Endothelial cell of umbilical vein (primary cell): ENCODE results near the gene RCOR1. TPM values are rescaled to one million over a fixed set of nuclear protein-coding genes. Genes with fewer than 3 reads are reported as not detected.
A peak's percentile ranks its signal among the peaks of the same experiment; 100 is the strongest.

Experiments used
- BruUV-seq: library from RNA; stranded (reverse); fragments of 400-500 nt; replicated peaks from 2 replicates; lab custom pipeline; 2021; lab: Mats Ljungman, UMichigan
- CTCF ChIA-PET: fragments of 300-600, 350-600 bp; sonication (Branson Sonifier 250); formaldehyde crosslinking; loops from one replicate; lab custom pipeline; 2021; ENCODE audit warnings: antibody characterized with exemption, inconsistent platforms; lab: Charles Lee
- POLR2A ChIA-PET: fragments of 300-600, 350-600 bp; sonication (Branson Sonifier 250); formaldehyde crosslinking; loops from one replicate; lab custom pipeline; 2021; ENCODE audit warnings: antibody characterized with exemption, inconsistent platforms; lab: Charles Lee
- DNase-seq: peaks from one replicate; pipeline ENCODE4 v3.0.0-alpha.2; 2011; ENCODE audit warnings: low read depth, low spot score
- FAIRE-seq: peaks from 2 replicates; lab custom pipeline; 2011; peaks lifted over from hg19 to GRCh38; lab: Jason Lieb, UNC
- H2AFZ ChIP-seq: 2 replicates; pipeline ENCODE4 v1.6.0; 2012; ENCODE audit warnings: low read depth, low read length, control low read depth, inconsistent platforms
- H3K27ac ChIP-seq: 2 replicates; pipeline ENCODE4 v1.5.1; 2011; ENCODE audit warnings: low read depth, mild to moderate bottlenecking, control low read depth, low read length, moderate library complexity; ENCODE audit not compliant: insufficient read depth
- H3K27me3 ChIP-seq, 2 experiments: 2 replicates each; pipeline versions ENCODE4 v1.6.0 to v1.6.1; 2011; ENCODE audit warnings: low read length in 2 of 2, mixed read lengths in 1 of 2; ENCODE audit not compliant: control insufficient read depth in 2 of 2, insufficient read depth in 2 of 2
- H3K36me3 ChIP-seq, 2 experiments: 2 replicates in 1 of 2; 3 replicates in 1 of 2; pipeline ENCODE4 v1.5.1; 2011; ENCODE audit warnings: low read length in 2 of 2, mild to moderate bottlenecking in 1 of 2, moderate library complexity in 1 of 2; ENCODE audit not compliant: control insufficient read depth in 2 of 2, insufficient read depth in 2 of 2; ENCODE audit errors: extremely low read depth in 1 of 2
- H3K4me1 ChIP-seq: 3 replicates; pipeline ENCODE4 v1.5.1; 2011; ENCODE audit warnings: mild to moderate bottlenecking, low read length; ENCODE audit not compliant: control insufficient read depth, insufficient read depth; ENCODE audit errors: extremely low read depth
- H3K4me2 ChIP-seq: 2 replicates; pipeline ENCODE4 v1.6.1; 2011; ENCODE audit warnings: low read length, control low read depth, mixed read lengths; ENCODE audit not compliant: insufficient read depth
- H3K4me3 ChIP-seq, 3 experiments: fragments of 200-600 bp in 1 of 3; sonication (generic), shearing (Covaris generic) in 1 of 3; replicated peaks in 1 of 3; 2 replicates each; pipeline ENCODE4 v1.5.1; 2011 to 2016; ENCODE audit warnings: control low read depth in 3 of 3, low read length in 3 of 3, mild to moderate bottlenecking in 2 of 3, inconsistent platforms in 1 of 3, low read depth in 1 of 3, moderate library complexity in 1 of 3; ENCODE audit not compliant: insufficient read depth in 1 of 3
- H3K79me2 ChIP-seq: 2 replicates; pipeline ENCODE4 v1.6.0; 2012; ENCODE audit warnings: low read length, inconsistent platforms; ENCODE audit not compliant: control insufficient read depth, insufficient read depth
- H3K9ac ChIP-seq: replicated peaks from 2 replicates; pipeline ENCODE3; 2011; ENCODE audit warnings: low read length, control low read depth; ENCODE audit not compliant: insufficient read depth; ENCODE audit errors: extremely low read depth
- H3K9me1 ChIP-seq: replicated peaks from 3 replicates; pipeline ENCODE4 v1.6.0; 2011; ENCODE audit warnings: mild to moderate bottlenecking, low read length; ENCODE audit not compliant: control insufficient read depth, insufficient read depth; ENCODE audit errors: extremely low read depth
- H3K9me3 ChIP-seq: replicated peaks from 2 replicates; pipeline ENCODE4 v1.5.1; 2012; ENCODE audit warnings: low read length, inconsistent platforms; ENCODE audit not compliant: control insufficient read depth, insufficient read depth
- H4K20me1 ChIP-seq: replicated peaks from 2 replicates; pipeline ENCODE3; 2011; ENCODE audit warnings: mild to moderate bottlenecking, low read length; ENCODE audit not compliant: control insufficient read depth, insufficient read depth; ENCODE audit errors: extremely low read depth
- CTCF ChIP-seq, 2 donors: IDR thresholded peaks; 1 replicate in 1 of 2; 2 replicates in 1 of 2; pipeline ENCODE4 v1.5.1; 2011; ENCODE audit warnings: low read length in 2 of 2, mild to moderate bottlenecking in 2 of 2, moderate library complexity in 2 of 2, control low read depth in 1 of 2, inconsistent platforms in 1 of 2, low read depth in 1 of 2; ENCODE audit not compliant: insufficient read depth in 1 of 2; ENCODE audit errors: extremely low read depth in 1 of 2
- EZH2 ChIP-seq: IDR thresholded peaks from 2 replicates; pipeline ENCODE4 v1.6.1; 2012; ENCODE audit warnings: borderline replicate concordance, low read depth, mild to moderate bottlenecking, moderate library complexity, low read length, inconsistent platforms; ENCODE audit not compliant: severe bottlenecking
- FOS ChIP-seq: IDR thresholded peaks from 2 replicates; pipeline ENCODE4 v1.6.1; 2011; ENCODE audit warnings: mild to moderate bottlenecking, low read length, moderate library complexity, borderline replicate concordance; ENCODE audit not compliant: insufficient read depth
- GATA2 ChIP-seq: IDR thresholded peaks from 2 replicates; pipeline ENCODE4 v1.7.0; 2011; ENCODE audit warnings: low read depth, mild to moderate bottlenecking, moderate library complexity, mixed read lengths, low read length; ENCODE audit not compliant: insufficient read length, insufficient read depth
- JUN ChIP-seq: IDR thresholded peaks from 2 replicates; pipeline ENCODE4 v1.6.1; 2011; ENCODE audit warnings: borderline replicate concordance, low read depth; ENCODE audit not compliant: insufficient read length, insufficient read depth
- MAX ChIP-seq: IDR thresholded peaks from 2 replicates; pipeline ENCODE4 v1.6.1; 2011; ENCODE audit not compliant: insufficient read depth, insufficient read length
- MYC ChIP-seq: IDR thresholded peaks from one replicate; pipeline ENCODE4 v1.6.1; 2011; ENCODE audit warnings: mild to moderate bottlenecking, low read depth, low read length
- POLR2A ChIP-seq: IDR thresholded peaks from 2 replicates; pipeline ENCODE4 v1.6.1; 2012; ENCODE audit warnings: low read depth, mild to moderate bottlenecking, control low read depth, low read length
- POLR2AphosphoS5 ChIP-seq: IDR thresholded peaks from 2 replicates; pipeline ENCODE4 v1.6.1; 2012; ENCODE audit warnings: low read depth, mild to moderate bottlenecking, control low read depth, low read length, moderate library complexity; ENCODE audit not compliant: insufficient read depth
- dilution Hi-C: fragments of 300-500 bp; cut with MboI; formaldehyde crosslinking; loops from one replicate; pipeline ENCODE4 v1.15.0; 2019; ENCODE audit warnings: low sequenced_read_pairs; ENCODE audit not compliant: extremely low pct_ligation_motif_present
- intact Hi-C: fragments of 100-400 bp; cut with micrococcal nuclease; formaldehyde crosslinking; loops from one replicate; pipeline ENCODE4 v1.10.0; 2022
- polyA plus RNA-seq, 4 experiments: library from polyadenylated mRNA; depleted of rRNA in 3 of 4; stranded (reverse) in 3 of 4; unstranded in 1 of 4; fragments of >200 nt; gene quantifications; 2 replicates each; pipeline versions ENCODE4 v1.2.1 to v1.2.3, GENCODE V29; 2011 to 2012; ENCODE audit warnings: missing spikeins in 1 of 4
- total RNA-seq: library from RNA; stranded (reverse); gene quantifications from 2 replicates; pipeline ENCODE4 v1.2.3, GENCODE V29; 2021

RCOR1 gene
- total and polyA plus RNA-seq, 2 donors (not counting 3 experiments of a cell fraction or from before 2014, with no cell fraction given): 15.6 to 32.2 TPM

GRCh38 chr14:102574281-102575159, 17.9 kb upstream of the RCOR1 start:
- Histone ChIP-seq H4K20me1 (no peaks in the 10 kb centered on the region), H3K27ac (no peak overlapping the region), H3K9me1 (no peaks in the 10 kb centered on the region), H3K4me1 (no peaks in the 10 kb centered on the region), H3K27me3 (no peaks in the 10 kb centered on the region), H3K9me3 (no peaks in the 10 kb centered on the region), H3K79me2 (no peaks in the 10 kb centered on the region), H2AFZ (peak overlapping the region; percentile 10), H3K9ac (no peak overlapping the region), H3K4me3 (no peak overlapping the region), H3K36me3 (no peaks in the 10 kb centered on the region), H3K4me2 (no peak overlapping the region)
- FAIRE-seq: no peak
- dilution Hi-C loops: no loop called here
- ChIA-PET CTCF (interaction anchor here (0.6 to 1.2 kb wide), 5 partner anchors 10 to 502 kb away, joined by 3 to 8 read pairs (median 3); no protein-coding TSS in a partner anchor), POLR2A (no interaction called here)
- no peak for TF ChIP-seq EZH2
- no peak for TF ChIP-seq GATA2
- TF ChIP-seq MYC: no peak
- TF ChIP-seq FOS: no peak
- TF ChIP-seq MAX: no peak
- no peak for TF ChIP-seq JUN
- no peak for TF ChIP-seq CTCF (IDR thresholded peaks at IDR 0.05; ENCODE audit: extremely low read depth in 1 of 2, insufficient read depth in 1 of 2, low read depth in 1 of 2, low read length in 2 of 2)
- no peak for TF ChIP-seq POLR2A
- TF ChIP-seq POLR2AphosphoS5: no peak
- intact Hi-C loops: no loop called here
- no peak for DNase-seq
- BruUV-seq: no TSS peak
